Upper lobe of left lung (tissue), 4 donors: Measurements from ENCODE around the gene UXS1.

Source experiments
- EP300 ChIP-seq, 4 donors: sonication (generic); formaldehyde crosslinking; IDR thresholded peaks; one replicate each; pipeline ENCODE4 v1.5.1; 2017; ENCODE audit warnings: antibody characterized with exemption in 4 of 4, control low read depth in 2 of 4
- POLR2A ChIP-seq, 4 donors: fragments of 450-650 bp; IDR thresholded peaks; one replicate each; pipeline ENCODE4 v1.5.1; 2016 to 2017; ENCODE audit warnings: antibody characterized with exemption in 4 of 4, mild to moderate bottlenecking in 2 of 4
- POLR2AphosphoS5 ChIP-seq, 2 donors: sonication (generic); formaldehyde crosslinking; IDR thresholded peaks; one replicate each; pipeline ENCODE4 v1.5.1; 2017; ENCODE audit warnings: antibody characterized with exemption in 2 of 2
- TF ChIP-seq, protein P1 (sequence below), 6 experiments: fragments of 450-650 bp in 4 of 6; fragments of 200-600 bp in 2 of 6; sonication (generic) in 2 of 6; IDR thresholded peaks; one replicate each; pipeline ENCODE4 v1.5.1; 2016 to 2019; ENCODE audit warnings: antibody characterized with exemption in 6 of 6

DNA sequence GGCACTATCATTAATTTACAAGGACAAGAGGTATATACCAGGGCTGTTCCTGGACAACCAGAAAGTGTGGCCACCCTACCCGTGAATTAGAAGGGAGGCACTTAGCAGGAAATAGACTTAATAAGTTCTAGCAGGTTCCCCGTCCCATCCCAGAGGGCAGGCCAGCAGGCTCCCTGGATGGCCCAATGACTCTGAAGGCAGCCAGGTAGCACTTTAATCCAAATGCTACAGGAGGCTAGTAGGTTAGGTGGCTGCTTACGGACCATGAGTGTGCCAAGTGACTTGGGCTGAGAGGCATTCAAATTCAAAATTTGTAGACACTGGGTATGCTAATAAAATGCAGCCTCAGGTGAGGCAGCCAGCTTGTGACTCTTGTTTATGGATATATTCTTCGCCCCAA, 123.9 kb downstream of the UXS1 start:
- TF ChIP-seq, protein P1, sequence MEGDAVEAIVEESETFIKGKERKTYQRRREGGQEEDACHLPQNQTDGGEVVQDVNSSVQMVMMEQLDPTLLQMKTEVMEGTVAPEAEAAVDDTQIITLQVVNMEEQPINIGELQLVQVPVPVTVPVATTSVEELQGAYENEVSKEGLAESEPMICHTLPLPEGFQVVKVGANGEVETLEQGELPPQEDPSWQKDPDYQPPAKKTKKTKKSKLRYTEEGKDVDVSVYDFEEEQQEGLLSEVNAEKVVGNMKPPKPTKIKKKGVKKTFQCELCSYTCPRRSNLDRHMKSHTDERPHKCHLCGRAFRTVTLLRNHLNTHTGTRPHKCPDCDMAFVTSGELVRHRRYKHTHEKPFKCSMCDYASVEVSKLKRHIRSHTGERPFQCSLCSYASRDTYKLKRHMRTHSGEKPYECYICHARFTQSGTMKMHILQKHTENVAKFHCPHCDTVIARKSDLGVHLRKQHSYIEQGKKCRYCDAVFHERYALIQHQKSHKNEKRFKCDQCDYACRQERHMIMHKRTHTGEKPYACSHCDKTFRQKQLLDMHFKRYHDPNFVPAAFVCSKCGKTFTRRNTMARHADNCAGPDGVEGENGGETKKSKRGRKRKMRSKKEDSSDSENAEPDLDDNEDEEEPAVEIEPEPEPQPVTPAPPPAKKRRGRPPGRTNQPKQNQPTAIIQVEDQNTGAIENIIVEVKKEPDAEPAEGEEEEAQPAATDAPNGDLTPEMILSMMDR (IDR thresholded peaks at IDR 0.05): no peak
- TF ChIP-seq POLR2AphosphoS5 (IDR thresholded peaks at IDR 0.05) (no peak), POLR2A (IDR thresholded peaks at IDR 0.05) (no peak), EP300 (IDR thresholded peaks at IDR 0.05) (no peak)
